ENCODE results near the gene DOCK11. TPM values are rescaled to one million over a fixed set of nuclear protein-coding genes. Genes with fewer than 3 reads are reported as not detected.
"Not testable (repeated sequence)": the region's sequence is repeated elsewhere in the genome, so short reads cannot be mapped to it uniquely, and the experiment has no call there.

Gene DOCK11
- total RNA-seq, 1 donor from 2014 or later = 76.2 TPM

- ATAC-seq = no peak
- Histone ChIP-seq H3K27me3 (ENCODE audit: low read depth) (no peaks in the 10 kb centered on the region), H3K27ac (peak overlapping the region; percentile 24)
Measured at GRCh38 chrX:118730500-118731247, 235.1 kb downstream of the DOCK11 start.

GRCh38 chrX:118732551-118732950, 236.9 kb downstream of the DOCK11 start:
- DNase-seq; intact Hi-C loops (cut with DNase I); H3K4me1 ChIP-seq; H3K9me3 ChIP-seq; H3K36me3 ChIP-seq; H3K27me3 ChIP-seq (ENCODE audit: low read depth); ATAC-seq; H3K27ac ChIP-seq; H3K4me3 ChIP-seq: not testable (repeated sequence)

More at GRCh38 chrX:118730500-118731247, 235.1 kb downstream of the DOCK11 start:
- H3K36me3 ChIP-seq = no peaks in the 10 kb centered on the region
- intact Hi-C loops (cut with DNase I) = no loop called here
- no peaks in the 10 kb centered on the region for H3K9me3 ChIP-seq
- DNase-seq = no peak
- H3K4me3 ChIP-seq = no peak overlapping the region
- H3K4me1 ChIP-seq = peaks cover 20% of the 10 kb centered on the region
- TF ChIP-seq CTCF (IDR thresholded peaks at IDR 0.05) = no peak

GRCh38 chrX:118734909-118735308, 239.3 kb downstream of the DOCK11 start:
- Histone ChIP-seq H3K4me3 (no peak overlapping the region), H3K27me3 (ENCODE audit: low read depth) (no peaks in the 10 kb centered on the region), H3K36me3 (no peaks in the 10 kb centered on the region), H3K27ac (no peak overlapping the region), H3K4me1 (peaks cover 6% of the 10 kb centered on the region), H3K9me3 (no peaks in the 10 kb centered on the region)
- DNase-seq (no peak), ATAC-seq (no peak)
- intact Hi-C loops (cut with DNase I) = no loop called here
- no peak for TF ChIP-seq CTCF (IDR thresholded peaks at IDR 0.05)

Other genes with a start within 250 kb of the DOCK11 start
- 16.7 TPM for gene WDR44, start 149.7 kb upstream of the DOCK11 start, total RNA-seq
- gene IL13RA1, start 231.8 kb downstream of the DOCK11 start, total RNA-seq = 84.0 TPM